NCI-H2107 (cell line): Measurements from ENCODE around the gene DNPEP.
"Not testable (repeated sequence)": the region's sequence is repeated elsewhere in the genome, so short reads cannot be mapped to it uniquely, and the experiment has no call there.

Source experiments
- DNase-seq: peaks from one replicate; lab custom pipeline; 2025; lab: John Stamatoyannopoulos, UW

The DNPEP gene

DNA sequence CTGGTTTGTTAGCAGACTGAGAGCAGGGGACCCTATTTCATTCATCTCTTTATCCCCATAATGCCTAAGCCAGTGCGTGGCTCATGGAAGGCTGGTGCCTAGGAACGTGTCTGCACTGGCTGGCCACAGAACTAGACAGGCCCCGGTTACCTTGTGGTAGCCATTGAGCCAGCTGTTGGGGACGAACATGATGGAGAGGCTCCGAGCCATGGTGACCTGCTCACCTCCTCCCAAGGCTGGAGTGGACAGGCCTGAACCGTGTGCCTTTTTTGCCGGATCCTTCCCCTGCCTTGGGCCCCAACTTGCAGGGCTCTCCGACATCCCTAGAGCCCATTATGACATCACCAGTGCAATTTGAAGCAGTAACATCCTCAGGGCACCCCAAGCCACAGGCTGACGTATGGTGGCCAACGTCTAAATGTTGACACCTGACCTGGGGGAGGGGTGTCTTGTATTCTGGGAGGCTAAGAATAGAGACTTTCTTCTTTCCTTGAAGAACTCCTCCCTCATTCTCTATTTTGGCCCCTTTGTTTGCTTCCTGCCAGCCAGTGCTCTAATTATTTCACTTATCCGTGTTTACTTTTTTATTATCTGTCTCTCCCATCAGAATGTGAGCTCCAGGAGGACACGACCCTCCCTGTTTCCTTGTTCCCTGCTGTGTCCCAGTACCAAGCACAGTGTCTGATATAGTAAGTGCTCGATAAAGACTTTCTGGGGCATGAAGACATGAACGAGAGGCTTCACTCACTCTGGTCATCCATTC, 12.2 kb upstream of the DNPEP start:
- DNase-seq = no peak

DNA sequence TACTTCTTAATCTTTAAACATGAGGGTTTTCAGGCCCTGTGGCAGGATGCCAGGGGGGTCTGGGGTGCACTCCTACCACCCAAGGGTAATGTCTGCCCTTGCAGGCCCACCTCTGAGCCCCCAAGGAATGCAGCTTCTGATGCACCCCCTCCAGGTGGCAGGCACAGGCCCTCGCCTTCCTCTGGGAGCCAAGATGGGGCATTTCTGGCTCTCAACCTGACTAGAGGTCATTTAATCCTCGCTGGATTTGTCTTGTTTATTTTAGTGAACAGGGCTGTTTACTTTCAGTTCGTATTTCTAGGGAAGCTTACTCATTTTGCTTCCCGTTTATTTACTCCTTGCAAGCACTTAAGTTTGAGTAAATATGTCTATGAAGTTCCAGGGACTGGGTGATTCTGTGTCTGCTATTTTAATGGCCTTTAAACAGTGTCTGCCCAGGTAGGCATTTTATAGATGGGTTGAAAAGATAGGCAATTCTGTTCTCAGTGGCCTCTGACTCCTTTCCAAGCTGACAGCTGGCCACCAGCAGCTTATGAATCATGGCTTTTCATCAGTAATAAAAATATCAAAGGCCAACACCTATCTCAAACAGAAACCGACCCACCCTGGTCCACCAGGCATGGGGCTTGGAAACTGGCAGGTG, 11.1 kb upstream of the DNPEP start:
- DNase-seq = no peak

DNA sequence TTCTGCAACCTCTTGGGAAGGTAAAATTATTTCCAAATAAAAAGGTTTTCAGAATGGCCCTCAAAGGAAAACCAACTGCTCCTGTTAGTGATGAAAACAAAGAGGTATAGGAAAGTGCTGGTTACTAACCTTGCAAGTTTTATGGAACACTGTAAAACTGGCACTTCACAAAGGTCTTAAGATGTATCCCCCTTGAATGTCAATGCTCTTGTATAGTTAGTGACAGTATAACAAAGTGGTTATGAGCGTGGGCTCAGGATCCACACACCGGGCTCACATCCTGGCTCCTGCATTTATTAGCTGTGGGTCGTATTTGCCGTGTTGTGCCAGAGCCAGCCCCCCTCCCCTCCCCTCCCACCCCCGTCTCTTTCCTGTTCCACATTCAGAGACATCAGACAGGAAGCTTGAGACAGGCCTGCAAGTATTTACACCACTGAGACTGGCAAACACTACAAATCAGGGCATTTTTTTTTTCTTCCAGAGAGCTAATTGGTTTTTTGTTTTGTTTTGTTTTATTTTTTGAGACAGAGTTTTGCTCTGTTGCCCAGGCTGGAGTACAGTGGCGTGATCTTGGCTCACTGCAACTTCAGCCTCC, 9.2 kb upstream of the DNPEP start:
- DNase-seq = no peak

DNA sequence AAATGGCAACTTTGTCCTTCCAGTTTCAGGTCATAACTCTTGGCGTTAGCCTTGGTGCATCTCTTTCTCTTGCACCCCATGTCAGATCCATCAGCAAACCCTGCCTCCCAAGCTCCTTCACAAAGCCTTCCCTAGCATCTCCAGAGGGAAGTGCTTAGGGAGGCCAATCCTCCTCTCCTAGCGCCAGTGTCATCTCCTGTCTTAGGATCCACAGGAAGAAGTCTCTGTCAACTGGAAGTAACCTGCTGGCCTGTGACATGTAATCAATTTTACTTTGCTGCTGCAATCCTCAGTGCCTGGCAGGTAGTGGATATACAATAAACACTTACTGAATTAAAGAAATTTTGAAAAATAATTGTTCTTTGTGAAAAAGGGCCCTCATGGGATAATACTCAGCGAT, 7.9 kb upstream of the DNPEP start:
- DNase-seq = no peak

DNA sequence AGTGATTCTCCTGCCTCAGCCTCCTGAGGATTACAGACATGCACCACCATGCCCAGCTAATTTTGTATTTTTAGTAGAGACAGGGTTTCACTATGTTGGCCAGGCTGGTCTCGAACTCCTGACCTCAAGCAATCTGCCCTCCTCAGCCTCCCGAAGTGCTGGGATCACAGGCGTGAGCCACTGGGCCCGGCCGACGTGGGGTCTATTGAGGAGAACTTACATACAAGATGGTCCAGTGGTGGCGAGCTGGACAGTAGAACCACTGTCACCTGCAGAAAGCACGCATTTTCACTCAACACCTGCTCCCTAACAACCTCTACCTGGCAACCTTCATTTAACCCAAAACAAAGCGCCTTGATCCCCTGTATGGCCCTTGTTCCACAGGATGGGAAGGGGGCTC, 7.3 kb upstream of the DNPEP start:
- DNase-seq = not testable (repeated sequence)

DNA sequence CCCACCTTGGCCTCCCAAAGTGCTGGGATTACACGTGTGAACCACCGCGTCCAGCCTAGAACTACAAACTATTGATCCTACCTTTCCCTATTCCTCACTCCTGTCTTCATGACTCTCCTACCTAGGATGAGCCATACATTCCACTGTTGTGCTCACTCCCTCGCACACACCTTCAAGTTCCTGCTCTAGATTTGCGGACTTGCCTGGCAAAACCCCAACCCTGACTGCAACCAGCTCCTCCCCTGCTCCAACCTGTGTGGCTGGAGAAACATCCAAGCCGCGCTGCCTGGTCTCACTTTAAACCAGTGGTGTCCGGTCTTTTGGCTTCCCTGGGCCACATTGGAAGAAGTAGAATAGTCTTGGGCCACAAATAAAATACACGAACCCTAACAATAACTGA, 5.0 kb upstream of the DNPEP start:
- no peak for DNase-seq

DNA sequence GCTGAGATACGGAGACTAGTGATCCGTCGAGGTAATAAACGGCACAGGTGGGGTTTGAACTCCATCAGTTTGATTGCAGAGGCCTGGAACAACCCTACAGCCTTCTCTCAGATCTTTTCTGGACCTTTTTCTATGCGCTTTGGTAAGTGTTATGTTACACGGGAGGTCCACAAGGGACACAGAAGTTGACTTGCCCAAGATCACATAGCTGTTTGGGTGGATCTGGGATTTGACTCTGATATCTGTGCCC, 1.1 kb upstream of the DNPEP start:
- no peak for DNase-seq

DNA sequence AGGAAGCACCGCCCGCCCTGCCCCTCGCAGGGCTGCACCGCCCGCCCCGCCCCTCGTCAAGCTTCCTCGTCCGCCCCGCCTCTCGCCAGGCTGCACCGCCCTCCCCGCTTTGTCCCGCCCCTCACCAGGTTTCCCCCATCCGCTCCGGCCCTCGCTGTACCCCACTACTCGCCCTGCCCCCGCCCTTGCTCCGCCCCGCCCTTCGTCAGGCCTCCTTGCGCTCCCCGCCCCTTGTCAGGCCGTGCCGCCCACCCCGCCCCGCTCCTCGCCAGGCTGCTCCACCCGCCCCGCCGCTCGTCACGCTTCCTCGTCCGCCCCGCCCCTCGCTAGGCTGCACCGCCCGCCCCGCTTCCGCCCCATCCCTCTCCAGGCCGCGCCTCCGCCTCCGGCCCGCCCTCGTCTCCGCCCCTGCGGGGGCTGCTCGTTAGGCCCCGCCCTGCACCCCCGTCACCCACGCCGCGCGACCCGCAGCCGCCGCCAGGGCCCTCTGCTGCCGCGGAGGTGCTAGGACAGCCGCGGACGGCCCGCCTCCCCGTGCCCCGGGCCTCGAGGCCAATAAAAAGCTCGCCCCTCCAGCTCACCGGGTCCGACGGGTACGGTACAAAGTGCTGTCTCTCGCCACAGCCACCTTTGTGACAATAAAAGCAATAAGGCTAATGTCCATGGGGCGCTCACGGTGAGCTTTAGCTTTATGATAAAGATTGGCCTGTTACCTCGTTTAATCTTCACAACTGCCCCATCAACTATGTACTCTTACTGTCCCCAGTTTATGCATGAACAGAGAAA, 602 bp upstream of the DNPEP start:
- DNase-seq = peak; percentile 87

DNA sequence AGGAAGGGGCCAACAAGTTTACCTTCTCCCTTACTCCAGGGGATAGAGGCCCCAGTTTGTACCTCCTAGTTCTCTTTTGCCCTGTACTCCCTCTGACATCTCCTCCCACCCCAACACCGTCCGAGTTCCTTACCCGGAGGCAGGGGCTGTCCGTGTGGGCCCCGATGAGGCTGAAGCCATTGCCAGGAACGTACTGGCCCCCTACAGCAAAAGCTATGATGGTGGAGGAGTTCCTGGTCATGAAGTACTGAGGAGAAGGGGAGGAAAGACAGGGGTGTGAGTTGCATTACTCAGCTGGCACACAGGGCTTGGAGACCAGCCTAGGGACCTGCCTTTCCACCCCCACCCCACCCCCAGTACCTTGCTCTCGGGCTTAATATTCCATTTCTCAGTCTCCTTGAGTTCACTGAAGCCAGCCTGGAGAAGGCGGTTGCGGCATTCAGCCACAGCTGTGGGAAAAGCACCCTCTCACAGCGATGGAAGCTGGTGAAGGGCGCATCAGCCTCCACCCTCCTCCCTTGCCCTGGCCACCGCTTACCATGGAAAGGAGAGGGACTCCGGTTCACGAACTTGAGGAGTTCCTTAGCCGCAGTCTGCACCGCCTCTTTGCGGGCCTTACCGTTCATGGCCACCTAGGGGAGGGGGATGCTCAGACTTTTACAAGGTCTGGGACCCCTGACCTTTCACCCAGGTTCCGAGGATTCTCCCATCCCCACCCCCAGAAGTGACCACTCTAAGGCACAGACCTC, 1.0 kb downstream of the DNPEP start:
- no peak for DNase-seq

DNA sequence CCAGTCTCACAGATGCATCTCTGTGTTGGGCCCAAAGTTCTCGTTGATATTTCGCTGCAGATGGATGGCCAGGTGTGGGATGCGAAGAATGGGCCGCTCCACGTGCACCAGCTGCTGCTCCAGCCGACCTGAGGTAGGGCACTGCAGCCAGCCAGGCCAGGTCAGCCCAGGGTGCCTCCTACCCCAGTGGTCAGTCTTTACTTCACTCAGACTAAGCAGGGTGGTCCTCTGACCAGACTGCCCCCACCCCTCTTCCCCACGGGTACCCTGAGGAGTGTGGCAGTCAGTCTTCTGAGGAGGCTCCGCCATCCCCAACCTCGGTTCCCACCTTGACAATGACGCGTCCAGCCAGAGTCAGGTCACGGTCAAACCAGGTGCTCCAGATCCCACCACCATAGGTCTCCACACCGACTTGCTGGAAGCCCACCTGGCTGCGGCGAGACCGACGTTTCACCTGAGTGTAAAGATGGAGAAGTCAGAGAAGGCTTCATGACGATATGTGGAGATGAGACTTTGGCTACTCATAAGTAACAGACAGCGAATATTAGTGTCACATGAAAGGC, 1.7 kb downstream of the DNPEP start:
- DNase-seq = no peak

DNA sequence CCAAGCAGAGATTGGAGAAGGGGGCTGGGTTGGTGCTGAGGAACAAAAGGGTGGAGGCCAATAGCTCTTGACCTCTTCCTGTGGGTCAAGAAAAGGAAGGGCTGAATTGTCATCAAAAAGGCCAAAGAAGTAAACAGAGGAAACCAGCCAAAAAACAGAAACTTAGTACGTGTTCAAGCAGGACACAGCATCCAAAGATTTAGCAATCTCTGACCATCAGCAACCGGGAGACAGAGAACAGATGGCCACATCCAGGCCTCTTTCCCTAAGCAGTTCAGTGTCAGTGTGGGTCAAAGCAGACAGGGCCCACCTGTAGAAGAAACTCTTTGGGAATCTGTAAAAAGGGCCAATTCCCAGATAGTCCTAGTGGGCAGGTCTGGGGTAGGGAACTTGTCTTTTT, 2.9 kb downstream of the DNPEP start:
- no peak for DNase-seq

DNA sequence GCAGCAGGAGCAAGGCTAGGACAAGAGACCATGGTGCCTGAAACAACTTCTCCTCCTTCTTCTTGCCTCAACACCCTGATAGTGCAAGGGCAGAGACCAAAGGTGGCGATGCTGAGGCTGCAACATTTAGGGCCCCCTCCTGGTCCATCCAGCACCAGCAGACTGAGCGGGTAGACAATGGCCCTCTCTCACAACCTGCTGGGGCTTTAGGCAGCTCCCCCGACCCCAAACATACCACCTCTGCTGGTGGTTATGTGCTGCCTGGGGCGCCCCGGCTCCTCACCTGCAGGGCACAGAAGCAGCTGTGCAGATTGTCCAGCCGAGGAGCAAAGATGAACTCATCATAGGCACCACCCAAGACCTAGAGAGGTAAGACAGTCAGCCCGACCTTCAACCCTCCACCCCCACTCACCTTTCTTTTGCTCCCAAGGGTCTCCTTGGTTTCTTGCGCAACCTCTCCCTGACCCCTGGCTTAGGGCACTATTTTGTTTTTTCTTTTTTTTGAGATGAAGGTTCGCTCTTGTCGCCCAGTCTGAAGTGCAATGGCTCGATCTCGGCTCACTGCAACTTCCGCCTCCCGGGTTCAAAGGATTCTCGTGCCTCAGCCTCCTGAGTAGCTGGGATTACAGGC, 3.5 kb downstream of the DNPEP start:
- no peak for DNase-seq

DNA sequence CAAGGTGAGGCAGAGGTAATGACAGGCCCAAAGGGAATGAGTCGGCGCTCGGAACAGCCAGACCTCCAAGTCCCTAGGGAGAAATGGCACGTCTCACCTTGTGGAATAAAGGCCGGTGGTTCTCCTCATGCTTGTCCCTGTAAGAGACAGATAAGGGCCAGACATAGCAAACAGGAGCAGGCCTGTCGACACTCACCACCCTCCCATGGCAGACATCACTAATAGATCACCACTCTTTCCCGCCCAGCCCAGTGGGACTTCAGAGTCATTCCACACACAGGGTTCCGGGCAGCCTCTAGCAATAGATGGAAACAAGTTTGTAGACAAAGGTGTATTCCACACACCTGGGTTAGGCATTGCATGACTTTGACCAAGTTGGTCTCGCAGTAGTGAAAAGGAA, 6.3 kb downstream of the DNPEP start:
- DNase-seq = no peak

DNA sequence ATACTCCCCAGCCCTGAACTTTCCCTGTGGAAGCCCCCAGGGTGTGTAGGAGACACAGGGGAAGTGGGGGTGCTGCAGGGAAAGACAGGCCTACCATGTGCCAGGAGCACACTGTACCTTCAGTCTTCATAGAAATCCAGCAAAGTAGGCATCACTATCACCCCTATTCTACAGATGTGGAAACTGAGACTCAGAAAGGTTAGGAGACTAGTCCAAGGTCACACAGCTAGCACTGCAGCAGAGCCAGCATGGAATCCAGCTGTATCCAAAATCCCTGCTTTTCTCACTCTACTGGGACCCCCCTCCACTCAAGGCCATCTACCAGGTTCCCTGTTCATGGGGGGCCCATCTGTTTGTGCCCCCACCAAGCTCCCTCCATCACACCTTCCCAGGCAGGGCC, 6.8 kb downstream of the DNPEP start:
- DNase-seq = no peak

DNA sequence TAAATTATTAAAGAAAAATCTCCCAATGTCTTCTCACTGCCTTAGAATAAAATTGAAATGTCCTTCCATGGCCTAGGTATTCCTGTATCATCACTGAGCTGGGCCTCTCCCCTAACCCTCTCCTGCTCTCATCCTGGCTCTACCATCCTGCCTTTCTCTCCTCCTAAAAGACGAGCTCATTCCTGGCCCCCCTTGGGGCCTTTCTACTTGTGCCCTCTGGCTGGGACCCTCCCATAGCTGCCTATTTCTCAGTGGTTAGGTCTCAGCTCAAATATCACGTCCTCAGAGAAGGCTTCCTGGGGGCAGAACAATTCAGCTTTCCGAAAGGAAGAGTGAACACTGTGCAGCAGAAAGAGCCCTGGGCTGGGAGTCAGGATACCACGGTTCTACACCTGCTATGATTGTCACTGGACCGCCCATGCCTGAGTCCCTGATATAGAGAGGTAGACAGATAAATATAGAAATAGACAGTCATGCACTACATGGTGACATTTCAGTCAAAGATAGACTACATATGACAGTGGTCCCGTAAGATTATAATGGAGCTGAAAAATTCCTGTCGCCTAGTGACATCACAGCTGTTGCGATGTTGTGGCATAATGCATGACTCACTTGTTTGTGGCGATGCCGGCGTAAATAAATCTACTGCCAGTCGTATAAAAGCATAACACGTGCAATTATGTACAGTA, 9.4 kb downstream of the DNPEP start:
- no peak for DNase-seq

DNA sequence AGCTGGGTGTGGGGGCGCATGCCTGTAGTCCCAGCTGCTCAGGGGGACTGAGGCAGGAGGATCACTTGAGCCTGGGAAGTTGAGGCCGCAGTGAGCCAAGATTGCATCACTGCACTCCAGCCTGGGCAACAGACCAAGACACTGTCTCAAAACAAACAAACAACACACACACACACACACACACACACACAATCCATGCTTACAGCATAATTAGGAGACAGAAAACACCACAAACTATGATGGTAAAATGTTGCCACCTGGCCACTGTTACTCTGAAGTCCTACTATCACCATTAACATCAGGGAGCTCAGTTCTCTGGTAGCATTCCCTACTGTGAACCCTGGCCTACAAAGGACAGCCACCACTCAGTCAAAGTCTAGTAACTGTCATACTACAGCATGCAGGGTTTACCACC, 18.3 kb downstream of the DNPEP start:
- no peak for DNase-seq

DNA sequence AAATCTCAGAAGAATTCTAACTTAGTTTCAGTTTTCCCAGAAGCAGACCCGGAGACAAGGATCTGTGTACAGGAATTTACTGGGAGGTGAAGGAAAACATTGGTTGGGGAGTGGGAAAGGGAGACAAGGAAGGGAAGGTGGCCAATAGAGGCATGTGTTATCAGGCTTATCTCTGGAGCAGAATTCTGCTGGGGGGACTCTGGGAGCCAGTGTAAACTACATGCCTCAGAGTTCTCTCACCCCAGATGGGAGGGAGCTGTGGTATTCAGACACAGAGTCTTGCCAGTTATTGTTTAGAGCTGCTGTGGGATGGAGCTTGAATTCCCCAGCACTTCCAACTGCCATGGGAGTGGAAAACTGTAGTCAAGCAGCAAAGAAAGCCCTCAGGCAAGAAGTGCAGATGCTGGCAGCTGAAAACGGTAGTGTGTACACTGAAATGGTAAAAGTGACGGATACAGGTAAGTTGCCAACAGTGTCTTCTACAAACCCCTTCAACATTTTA, 19.0 kb downstream of the DNPEP start:
- DNase-seq = no peak

DNA sequence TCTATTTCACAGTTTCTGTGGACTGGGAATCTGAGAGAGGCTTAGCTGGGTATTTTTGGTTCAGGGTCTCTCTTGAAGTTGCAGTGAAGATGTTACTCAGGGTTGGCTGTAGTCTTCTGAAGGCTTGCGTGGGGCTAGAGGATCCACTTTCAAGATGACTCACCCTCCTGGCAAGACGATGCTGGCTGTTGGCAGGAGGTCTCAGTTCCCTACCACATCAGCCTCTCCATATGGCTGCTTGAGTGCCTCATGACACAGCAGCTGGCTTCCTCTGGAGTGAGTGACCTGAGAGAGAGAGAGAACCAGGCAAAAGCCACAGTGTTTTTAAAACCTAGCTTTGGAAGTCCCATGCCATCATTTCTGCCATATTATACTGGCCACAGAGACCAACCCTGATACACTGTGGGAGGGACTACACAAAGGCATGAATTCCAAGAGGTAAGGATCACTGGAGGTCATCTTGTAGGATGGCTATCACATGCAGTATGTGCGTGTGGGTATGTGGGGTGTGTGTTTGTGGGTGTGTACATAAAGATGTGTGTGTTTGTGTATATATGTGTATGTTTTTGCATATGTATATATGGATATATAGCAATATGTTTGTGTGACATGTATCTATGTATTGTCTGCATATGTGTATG, 25.1 kb downstream of the DNPEP start:
- peak; percentile 9 for DNase-seq

DNA sequence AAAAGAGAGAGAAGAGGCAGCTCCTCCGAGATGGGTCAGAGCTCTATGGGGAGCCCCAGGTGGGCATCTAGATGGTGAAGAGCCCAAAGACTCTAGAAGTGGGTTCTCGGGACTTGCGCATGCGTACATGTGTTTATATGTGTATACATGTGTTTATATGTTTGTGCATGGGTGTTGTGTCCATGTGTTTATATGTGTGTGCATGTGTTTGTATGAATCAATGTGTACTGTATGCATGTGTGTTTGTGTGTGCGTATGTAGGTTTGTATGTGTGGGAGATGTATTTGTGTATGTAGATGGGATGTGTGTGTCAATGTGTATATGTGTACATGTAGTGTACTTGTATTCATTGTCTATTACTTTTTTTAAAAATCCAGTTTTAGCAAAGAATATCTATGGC, 25.6 kb downstream of the DNPEP start:
- no peak for DNase-seq
